SU-DHL-6 (cell line): ENCODE measurements around the gene SRP14.
"Not testable (repeated sequence)": the region's sequence is repeated elsewhere in the genome, so short reads cannot be mapped to it uniquely, and the experiment has no call there.

Experiments
- H2AFZ ChIP-seq: fragments of 200-600 bp; sonication (generic); 2 replicates; pipeline ENCODE4 v1.6.1; 2014; ENCODE audit warnings: low read depth, mild to moderate bottlenecking, moderate library complexity, mixed read lengths, antibody characterized with exemption, low read length; ENCODE audit not compliant: severe bottlenecking
- H3F3A ChIP-seq: fragments of 200-600 bp; shearing (Covaris generic); 2 replicates; pipeline ENCODE4 v1.6.0; 2016; ENCODE audit warnings: antibody characterized with exemption, mild to moderate bottlenecking; ENCODE audit not compliant: insufficient read depth
- H3K27ac ChIP-seq: fragments of 200-600 bp; sonication (generic); 2 replicates; pipeline ENCODE4 v1.5.1; 2016; ENCODE audit warnings: low read depth, mild to moderate bottlenecking, low read length, moderate library complexity, mixed read lengths
- H3K27me3 ChIP-seq: fragments of 200-600 bp; sonication (generic), shearing (Covaris generic); 2 replicates; pipeline ENCODE4 v1.6.0; 2014; ENCODE audit warnings: mild to moderate bottlenecking, low read length
- H3K36me3 ChIP-seq: fragments of 200-600 bp; sonication (generic); 2 replicates; pipeline ENCODE4 v1.6.1; 2014; ENCODE audit warnings: mild to moderate bottlenecking, low read length, mixed read lengths
- H3K4me2 ChIP-seq: fragments of 300-600, 200-600 bp; shearing (Covaris generic), sonication (generic); 2 replicates; pipeline ENCODE4 v1.6.0; 2014; ENCODE audit warnings: low read length, low read depth, mild to moderate bottlenecking; ENCODE audit not compliant: poor library complexity, severe bottlenecking
- H3K4me3 ChIP-seq: fragments of 200-600 bp; sonication (generic); 2 replicates; pipeline ENCODE4 v1.5.1; 2014; ENCODE audit warnings: antibody characterized with exemption, low read length, mild to moderate bottlenecking, mixed read lengths; ENCODE audit not compliant: insufficient read depth, poor library complexity, severe bottlenecking
- H3K79me2 ChIP-seq: fragments of 200-600 bp; sonication (generic); 2 replicates; pipeline ENCODE4 v1.6.1; 2014; ENCODE audit warnings: mild to moderate bottlenecking, low read length, moderate library complexity; ENCODE audit not compliant: insufficient read depth
- H3K9ac ChIP-seq: fragments of 200-600 bp; sonication (generic); 2 replicates; pipeline ENCODE4 v1.7.0; 2014; ENCODE audit warnings: mild to moderate bottlenecking, low read length
- H3K9me2 ChIP-seq: fragments of 200-600 bp; sonication (generic); replicated peaks from 2 replicates; pipeline ENCODE4 v1.6.1; 2014; ENCODE audit warnings: low read length; ENCODE audit not compliant: insufficient read depth
- H3K9me3 ChIP-seq: fragments of 200-600 bp; sonication (generic); 2 replicates; pipeline ENCODE4 v1.6.1; 2014; ENCODE audit warnings: low read length, mixed read lengths; ENCODE audit not compliant: insufficient read depth
- H4K20me1 ChIP-seq: fragments of 200-600 bp; sonication (generic); 2 replicates; pipeline ENCODE4 v1.6.1; 2014; ENCODE audit warnings: low read depth, mild to moderate bottlenecking, antibody characterized with exemption, low read length, moderate library complexity, mixed read lengths
- EZH2phosphoT487 ChIP-seq: fragments of 200-600 bp; sonication (generic), shearing (Covaris generic); conservative IDR thresholded peaks from 2 replicates; pipeline ENCODE4 v1.6.1; 2018; ENCODE audit warnings: mild to moderate bottlenecking, antibody characterized with exemption, low read length, moderate library complexity, mixed read lengths
- TF ChIP-seq, protein P1 (sequence below): fragments of 200-600 bp; sonication (generic); IDR thresholded peaks from one replicate; pipeline ENCODE4 v1.5.1; 2017; ENCODE audit warnings: antibody characterized with exemption, mild to moderate bottlenecking, low read length, moderate library complexity; ENCODE audit not compliant: insufficient read depth, poor library complexity, severe bottlenecking

The SRP14 gene

GRCh38 chr15:40040293-40040635 lies 1.3 kb upstream of the SRP14 start:
- Histone ChIP-seq H3K4me2 (peak overlapping the region; percentile 92), H3K9ac (peak overlapping the region; percentile 81), H3F3A (peaks cover 32% of the 10 kb centered on the region), H3K9me2 (no peaks in the 10 kb centered on the region), H3K9me3 (no peaks in the 10 kb centered on the region), H3K79me2 (peaks cover 30% of the 10 kb centered on the region), H3K4me3 (peak overlapping the region; percentile 50), H3K27me3 (no peaks in the 10 kb centered on the region), H2AFZ (no peak overlapping the region), H3K27ac (peak overlapping the region; percentile 71), H4K20me1 (no peaks in the 10 kb centered on the region), H3K36me3 (peaks cover 10% of the 10 kb centered on the region; the same call in 1 of the 2 replicates)
- no peak for TF ChIP-seq EZH2phosphoT487
- TF ChIP-seq, protein P1, sequence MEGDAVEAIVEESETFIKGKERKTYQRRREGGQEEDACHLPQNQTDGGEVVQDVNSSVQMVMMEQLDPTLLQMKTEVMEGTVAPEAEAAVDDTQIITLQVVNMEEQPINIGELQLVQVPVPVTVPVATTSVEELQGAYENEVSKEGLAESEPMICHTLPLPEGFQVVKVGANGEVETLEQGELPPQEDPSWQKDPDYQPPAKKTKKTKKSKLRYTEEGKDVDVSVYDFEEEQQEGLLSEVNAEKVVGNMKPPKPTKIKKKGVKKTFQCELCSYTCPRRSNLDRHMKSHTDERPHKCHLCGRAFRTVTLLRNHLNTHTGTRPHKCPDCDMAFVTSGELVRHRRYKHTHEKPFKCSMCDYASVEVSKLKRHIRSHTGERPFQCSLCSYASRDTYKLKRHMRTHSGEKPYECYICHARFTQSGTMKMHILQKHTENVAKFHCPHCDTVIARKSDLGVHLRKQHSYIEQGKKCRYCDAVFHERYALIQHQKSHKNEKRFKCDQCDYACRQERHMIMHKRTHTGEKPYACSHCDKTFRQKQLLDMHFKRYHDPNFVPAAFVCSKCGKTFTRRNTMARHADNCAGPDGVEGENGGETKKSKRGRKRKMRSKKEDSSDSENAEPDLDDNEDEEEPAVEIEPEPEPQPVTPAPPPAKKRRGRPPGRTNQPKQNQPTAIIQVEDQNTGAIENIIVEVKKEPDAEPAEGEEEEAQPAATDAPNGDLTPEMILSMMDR: no peak

GRCh38 chr15:40038275-40038637 lies 725 bp downstream of the SRP14 start:
- Histone ChIP-seq H3K9ac (peak overlapping the region; percentile 81), H3K9me3 (no peaks in the 10 kb centered on the region), H2AFZ (peak overlapping the region; percentile 3), H3K27ac (peak overlapping the region; percentile 37), H3K9me2 (no peaks in the 10 kb centered on the region), H3K4me2 (peak overlapping the region; percentile 92), H3K4me3 (peak overlapping the region; percentile 89), H3K79me2 (peaks cover 30% of the 10 kb centered on the region), H3K36me3 (peaks cover 24% of the 10 kb centered on the region; the same call in 1 of the 2 replicates), H4K20me1 (no peaks in the 10 kb centered on the region), H3K27me3 (no peaks in the 10 kb centered on the region), H3F3A (peaks cover 26% of the 10 kb centered on the region)
- TF ChIP-seq, protein P1: no peak
- no peak for TF ChIP-seq EZH2phosphoT487

DNA sequence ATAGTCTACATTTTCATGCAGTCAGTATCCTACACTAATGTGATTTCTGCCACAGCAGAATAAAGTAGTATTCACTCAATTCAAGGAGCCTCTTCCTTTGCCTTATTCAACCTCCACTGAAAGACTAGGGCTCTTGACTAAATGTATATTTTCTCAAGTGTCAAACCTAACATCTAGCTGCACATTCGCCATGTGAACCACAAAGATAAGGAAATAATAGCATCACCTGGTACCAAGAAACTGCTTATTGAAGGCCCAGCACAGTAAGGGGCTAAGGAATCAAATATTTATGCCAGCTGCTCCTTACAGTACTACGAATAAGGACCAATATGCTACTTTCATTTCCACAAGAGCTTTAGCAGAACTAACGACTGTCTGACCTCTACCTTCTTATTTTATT lies 1.3 kb downstream of the SRP14 start:
- H3K27ac ChIP-seq: peak overlapping the region; percentile 37; the same call in 1 of the 2 replicates
- H3K27me3 ChIP-seq: no peaks in the 10 kb centered on the region
- no peaks in the 10 kb centered on the region for H3K9me3 ChIP-seq
- peaks cover 26% of the 10 kb centered on the region for H3F3A ChIP-seq
- H3K36me3 ChIP-seq: peaks cover 28% of the 10 kb centered on the region; the same call in 1 of the 2 replicates
- TF ChIP-seq, protein P1: no peak
- no peak for TF ChIP-seq EZH2phosphoT487
- peaks cover 30% of the 10 kb centered on the region for H3K79me2 ChIP-seq
- no peak overlapping the region for H2AFZ ChIP-seq
- no peaks in the 10 kb centered on the region for H3K9me2 ChIP-seq
- H4K20me1 ChIP-seq: no peaks in the 10 kb centered on the region
- peak overlapping the region; percentile 89 for H3K4me3 ChIP-seq
- H3K9ac ChIP-seq: peak overlapping the region; percentile 81
- H3K4me2 ChIP-seq: peak overlapping the region; percentile 92

- Histone ChIP-seq H3K79me2 (peaks cover 28% of the 10 kb centered on the region), H3F3A (peaks cover 26% of the 10 kb centered on the region), H3K36me3 (peaks cover 40% of the 10 kb centered on the region)
- H3K4me3 ChIP-seq, H3K27ac ChIP-seq, H2AFZ ChIP-seq, H3K9me2 ChIP-seq, H3K9me3 ChIP-seq, H3K9ac ChIP-seq, H3K4me2 ChIP-seq, H3K27me3 ChIP-seq, H4K20me1 ChIP-seq: not testable (repeated sequence)
Observed at GRCh38 chr15:40035182-40035581, 3.8 kb downstream of the SRP14 start.
